Measurements from ENCODE around the gene COL6A2. TPM values are rescaled to one million over a fixed set of nuclear protein-coding genes. Genes with fewer than 3 reads are reported as not detected.

Gene COL6A2
- total RNA-seq, 2 donors from 2014 or later, result 198 to 474 TPM

DNA sequence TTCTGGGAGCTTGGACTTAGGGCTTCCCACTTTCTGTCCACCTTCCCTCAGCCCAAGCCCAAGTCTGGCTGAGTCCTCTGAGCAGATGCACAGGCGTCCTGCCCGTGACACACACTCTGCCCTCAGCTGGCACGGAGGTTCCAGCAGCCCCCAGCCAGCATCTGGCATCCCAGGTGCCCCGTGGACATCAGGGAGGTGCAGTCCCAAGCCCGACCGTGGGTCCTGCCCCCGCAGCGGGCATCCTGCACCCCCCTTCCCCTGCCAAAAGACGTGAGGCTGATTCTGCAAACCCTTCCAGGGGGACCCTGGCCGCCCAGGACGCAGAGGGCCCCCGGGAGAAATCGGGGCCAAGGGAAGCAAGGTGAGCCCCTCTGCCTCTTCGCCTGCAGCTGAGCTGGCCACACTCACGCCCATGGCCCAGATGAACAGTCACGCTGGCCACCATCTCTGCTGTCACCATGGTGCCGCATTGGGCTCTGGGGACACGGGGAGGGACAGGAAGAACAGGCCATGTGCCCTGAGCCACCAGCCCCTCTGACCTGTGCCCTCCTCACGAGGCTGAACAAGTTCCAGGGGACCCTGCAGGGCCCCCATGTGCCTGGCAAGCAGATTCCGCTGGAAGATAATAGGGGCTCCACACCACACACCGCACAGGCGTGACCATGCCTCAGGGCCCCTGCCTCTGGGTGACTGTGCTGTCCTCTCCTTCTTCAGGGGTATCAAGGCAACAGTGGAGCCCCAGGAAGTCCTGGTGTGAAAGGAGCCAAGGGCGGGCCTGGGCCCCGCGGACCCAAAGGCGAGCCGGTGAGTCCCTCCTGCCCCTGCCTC, 20.6 kb downstream of the COL6A2 start:
- peaks cover 0 to 9% of the 10 kb centered on the region in 2 donors for H3K36me3 ChIP-seq
- H3K9me3 ChIP-seq, result no peaks in the 10 kb centered on the region
- no peak overlapping the region for H3K27ac ChIP-seq
- WGBS, result 88% methylated on average over 27 of the region's 27 CpGs
- TF ChIP-seq CTCF (IDR thresholded peaks at IDR 0.05) (no peak), POLR2A (IDR thresholded peaks at IDR 0.05) (no peak), POLR2AphosphoS5 (IDR thresholded peaks at IDR 0.05) (no peak)
- no peak overlapping the region for H3K4me3 ChIP-seq
- H3K27me3 ChIP-seq (replicated peaks; ENCODE audit: insufficient read depth), result no peaks in the 10 kb centered on the region
- H3K4me1 ChIP-seq (replicated peaks), result no peaks in the 10 kb centered on the region
- DNase-seq (ENCODE audit: low spot score), result no peak
- intact Hi-C loops (cut with DNase I), result no loop called here

- Histone ChIP-seq H3K4me3 (no peak overlapping the region), H3K27me3 (replicated peaks; ENCODE audit: insufficient read depth) (no peaks in the 10 kb centered on the region), H3K4me1 (replicated peaks) (no peaks in the 10 kb centered on the region), H3K27ac (no peak overlapping the region), H3K9me3 (no peaks in the 10 kb centered on the region), H3K36me3 (peaks cover 0 to 9% of the 10 kb centered on the region in 2 donors)
- 92% methylated on average over 10 of the region's 12 CpGs for WGBS
- no peak for DNase-seq (ENCODE audit: low spot score)
- intact Hi-C loops (cut with DNase I), result no loop called here
- no peak for TF ChIP-seq POLR2A (IDR thresholded peaks at IDR 0.05)
Observed at GRCh38 chr21:46119144-46119636, 21.3 kb downstream of the COL6A2 start.

DNA sequence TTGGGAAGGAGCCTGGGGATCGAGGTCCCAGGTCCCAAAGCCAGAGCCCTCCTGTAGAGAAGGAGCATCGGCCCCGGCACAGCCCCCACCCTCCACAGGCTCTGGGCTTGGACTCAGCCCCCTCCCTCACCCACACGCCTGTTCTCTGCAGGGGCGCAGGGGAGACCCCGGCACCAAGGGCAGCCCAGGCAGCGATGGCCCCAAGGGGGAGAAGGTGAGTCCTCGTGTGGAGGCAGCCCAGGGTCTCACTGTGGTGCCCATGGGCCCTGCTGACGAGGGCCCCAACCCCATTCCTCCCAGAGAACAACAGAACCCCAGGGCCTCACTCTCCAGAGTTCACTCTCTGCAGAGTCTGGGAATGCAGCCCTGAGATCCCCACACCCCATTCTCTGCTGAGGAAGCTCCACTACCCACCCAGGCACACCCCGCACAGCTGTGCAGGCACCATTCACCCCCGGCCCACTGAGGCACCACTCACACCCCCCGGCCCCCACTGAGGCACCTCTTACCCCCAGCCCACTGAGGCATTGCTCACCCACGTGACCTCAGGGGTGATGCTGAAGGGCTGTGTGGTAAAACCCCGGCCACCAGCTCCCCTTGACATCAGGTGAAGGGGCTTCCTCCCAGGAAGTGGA, 21.8 kb downstream of the COL6A2 start:
- H3K9me3 ChIP-seq, result no peaks in the 10 kb centered on the region
- WGBS, result 89% methylated on average over 14 of the region's 14 CpGs
- DNase-seq (ENCODE audit: low spot score), result no peak

DNA sequence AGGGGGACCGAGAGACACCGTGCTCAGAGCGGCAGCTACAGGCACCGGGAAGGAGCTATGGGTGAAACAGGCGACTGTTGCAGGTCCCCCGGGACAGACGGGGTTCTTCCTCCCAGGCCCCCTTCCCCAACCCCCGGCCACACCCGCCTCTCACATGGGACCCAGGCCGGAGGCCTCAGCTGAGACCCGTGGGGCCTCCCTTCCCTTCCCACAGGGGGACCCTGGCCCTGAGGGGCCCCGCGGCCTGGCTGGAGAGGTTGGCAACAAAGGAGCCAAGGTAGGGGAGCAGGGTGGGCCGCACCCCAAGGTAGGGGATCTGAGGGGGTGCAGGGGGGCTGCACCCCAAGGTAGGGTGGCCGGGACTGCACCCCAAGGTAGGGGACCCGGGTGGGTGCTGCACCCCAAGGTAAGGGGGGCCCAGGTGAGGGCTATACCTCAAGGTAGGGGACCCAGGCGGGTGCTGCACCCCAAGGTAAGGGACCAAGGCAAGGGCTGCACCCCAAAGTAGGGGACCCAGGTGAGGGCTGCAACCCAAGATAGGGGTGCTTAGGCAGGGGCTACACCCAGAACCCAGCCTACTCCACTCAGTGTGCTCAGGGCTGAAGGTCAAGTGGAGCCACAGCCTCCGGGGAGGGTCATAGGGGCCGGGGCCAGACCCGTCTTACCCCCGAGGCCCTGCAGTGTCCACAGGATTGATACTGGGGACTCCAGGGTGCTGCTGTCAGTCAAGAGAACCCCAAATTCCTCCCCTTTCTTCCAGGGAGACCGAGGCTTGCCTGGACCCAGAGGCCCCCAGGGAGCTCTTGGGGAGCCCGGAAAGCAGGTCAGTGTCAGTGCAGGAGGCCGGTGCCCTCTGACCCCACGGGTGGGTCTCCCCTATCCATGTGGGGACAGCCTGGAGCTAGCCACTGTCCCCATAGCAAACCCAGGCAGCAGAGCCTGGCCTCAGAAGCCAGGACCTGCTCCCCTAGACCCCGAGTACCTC, 22.7 kb downstream of the COL6A2 start:
- H3K4me1 ChIP-seq (replicated peaks), result no peaks in the 10 kb centered on the region
- intact Hi-C loops (cut with DNase I), result no loop called here
- H3K27ac ChIP-seq, result no peak overlapping the region
- H3K36me3 ChIP-seq, result peaks cover 0 to 9% of the 10 kb centered on the region in 2 donors
- no peaks in the 10 kb centered on the region for H3K9me3 ChIP-seq
- no peak overlapping the region for H3K4me3 ChIP-seq
- 90% methylated on average over 26 of the region's 26 CpGs for WGBS
- DNase-seq (ENCODE audit: low spot score), result no peak
- TF ChIP-seq POLR2A (IDR thresholded peaks at IDR 0.05) (no peak), POLR2AphosphoS5 (IDR thresholded peaks at IDR 0.05) (no peak), CTCF (IDR thresholded peaks at IDR 0.05) (no peak)
- H3K27me3 ChIP-seq (replicated peaks; ENCODE audit: insufficient read depth), result no peaks in the 10 kb centered on the region

More for the DNA sequence above, 21.8 kb downstream of the COL6A2 start:
- Histone ChIP-seq H3K4me1 (replicated peaks) (no peaks in the 10 kb centered on the region), H3K27ac (no peak overlapping the region), H3K27me3 (replicated peaks; ENCODE audit: insufficient read depth) (no peaks in the 10 kb centered on the region), H3K36me3 (peaks cover 0 to 9% of the 10 kb centered on the region in 2 donors), H3K4me3 (no peak overlapping the region)
- intact Hi-C loops (cut with DNase I), result no loop called here
- no peak for TF ChIP-seq CTCF (IDR thresholded peaks at IDR 0.05)
- no peak for TF ChIP-seq POLR2A (IDR thresholded peaks at IDR 0.05)
- no peak for TF ChIP-seq POLR2AphosphoS5 (IDR thresholded peaks at IDR 0.05)

Measured in prostate gland (tissue), 2 donors.